K562 (cell line): ENCODE results near the gene RPL10A. TPM values are rescaled to one million over a fixed set of nuclear protein-coding genes. Genes with fewer than 3 reads are reported as not detected.
"Not testable (repeated sequence)": the region's sequence is repeated elsewhere in the genome, so short reads cannot be mapped to it uniquely, and the experiment has no call there.

Experiments used
- ATAC-seq: fragments of 200-7000 bp; cut with Tn5 transposase; 3 replicates; pipeline ENCODE4 v1.9.1; 2020; ENCODE audit warnings: moderate library complexity
- BruUV-seq: library from RNA; stranded (reverse); fragments of 400-500 nt; replicated peaks from 2 replicates; lab custom pipeline; 2021; lab: Mats Ljungman, UMichigan
- CTCF ChIA-PET: fragments of 300-600 bp; formaldehyde crosslinking; extraction: SDS; loops from one replicate; lab custom pipeline; 2021; ENCODE audit warnings: low intra/inter-chr PET ratio; lab: Yijun Ruan, JAX
- POLR2A ChIA-PET: fragments of 300-600, 350-650 bp; sonication (Branson Sonifier 250); formaldehyde crosslinking; extraction: SDS; loops from one replicate; lab custom pipeline; 2021; ENCODE audit warnings: antibody characterized with exemption, inconsistent platforms; lab: Yijun Ruan, JAX
- DNase-seq, 4 experiments: peaks; one replicate each; pipeline versions ENCODE4 v3.0.0 to v3.0.0-alpha.2; 2011 to 2018; ENCODE audit warnings: low spot score in 3 of 4, mixed read lengths in 3 of 4; ENCODE audit errors: extremely low read depth in 1 of 4
- FAIRE-seq: peaks from 2 replicates; lab custom pipeline; 2011; peaks lifted over from hg19 to GRCh38; lab: Jason Lieb, UNC
- H2AFZ ChIP-seq: 2 replicates; pipeline ENCODE4 v1.6.0; 2011; ENCODE audit warnings: low read depth, low read length, control low read depth, inconsistent platforms
- H3K27ac ChIP-seq: fragments of 200-600 bp; 3 replicates; pipeline ENCODE4 v1.8.0; 2011; ENCODE audit warnings: low read depth, mild to moderate bottlenecking, control low read depth, inconsistent platforms, low read length, moderate library complexity, mixed read lengths; ENCODE audit errors: extremely low read depth
- H3K27me3 ChIP-seq, 2 experiments: fragments of 300-600 bp in 1 of 2; 2 replicates in 1 of 2; 3 replicates in 1 of 2; pipeline versions ENCODE4 v1.6.0 to v1.8.0; 2011; ENCODE audit warnings: inconsistent platforms in 2 of 2, low read length in 2 of 2, mild to moderate bottlenecking in 1 of 2, mixed read lengths in 1 of 2, moderate library complexity in 1 of 2; ENCODE audit not compliant: control insufficient read depth in 2 of 2, insufficient read depth in 2 of 2
- H3K36me3 ChIP-seq: fragments of 300-600 bp; 3 replicates; pipeline ENCODE4 v1.8.0; 2011; ENCODE audit warnings: mild to moderate bottlenecking, low read length, inconsistent platforms; ENCODE audit not compliant: control insufficient read depth, insufficient read depth
- H3K4me1 ChIP-seq, 2 experiments: fragments of 200-600 bp in 1 of 2; replicated peaks in 1 of 2; 2 replicates in 1 of 2; 3 replicates in 1 of 2; pipeline versions ENCODE4 v1.5.1 to v1.8.0; 2011; ENCODE audit warnings: inconsistent platforms in 2 of 2, low read length in 2 of 2, mild to moderate bottlenecking in 1 of 2, mixed read lengths in 1 of 2, moderate library complexity in 1 of 2; ENCODE audit not compliant: control insufficient read depth in 2 of 2, insufficient read depth in 2 of 2
- H3K4me2 ChIP-seq: 2 replicates; pipeline ENCODE4 v1.6.1; 2011; ENCODE audit warnings: low read length, control low read depth, inconsistent platforms, mixed read lengths; ENCODE audit not compliant: insufficient read depth
- H3K4me3 ChIP-seq: fragments of 200-600 bp; sonication (generic), shearing (Covaris generic); 2 replicates; pipeline ENCODE4 v1.5.1; 2016; ENCODE audit warnings: control low read depth, inconsistent platforms
- H3K79me2 ChIP-seq: fragments of 200-600 bp; 3 replicates; pipeline ENCODE4 v1.8.0; 2011; ENCODE audit warnings: low read length, inconsistent platforms; ENCODE audit not compliant: control insufficient read depth, insufficient read depth
- H3K9ac ChIP-seq, 2 experiments: 2 replicates each; pipeline versions ENCODE4 v1.6.0 to v1.6.1; 2011; ENCODE audit warnings: low read depth in 2 of 2, low read length in 2 of 2, control low read depth in 1 of 2, inconsistent platforms in 1 of 2, mild to moderate bottlenecking in 1 of 2, mixed read lengths in 1 of 2; ENCODE audit not compliant: insufficient read depth in 1 of 2
- H3K9me1 ChIP-seq: one replicate; pipeline ENCODE4 v1.6.0; 2011; ENCODE audit warnings: inconsistent platforms, mild to moderate bottlenecking, low read length, moderate library complexity; ENCODE audit not compliant: control insufficient read depth, insufficient read depth
- H3K9me3 ChIP-seq: replicated peaks from 2 replicates; pipeline ENCODE4 v1.5.1; 2011; ENCODE audit warnings: low read depth, low read length, inconsistent platforms; ENCODE audit not compliant: control insufficient read depth, insufficient read depth
- H4K20me1 ChIP-seq: replicated peaks from 2 replicates; pipeline ENCODE4 v1.6.1; 2011; ENCODE audit warnings: low read length, inconsistent platforms, mixed read lengths; ENCODE audit not compliant: control insufficient read depth, insufficient read depth
- RAD21 ChIP-seq, 2 experiments: fragments of 250-450 bp in 1 of 2; fragments of 450-650 bp in 1 of 2; sonication (Bioruptor Pico) in 1 of 2; formaldehyde crosslinking in 1 of 2; IDR thresholded peaks in 1 of 2; conservative IDR thresholded peaks in 1 of 2; 2 replicates each; pipeline versions ENCODE4 v1.4.0 to v1.8.0; 2020 to 2022; ENCODE audit warnings: mild to moderate bottlenecking in 2 of 2, moderate library complexity in 1 of 2
- WGBS: fragments of 100-300 bp; shearing (Covaris generic); methylation state at CpG from one replicate; pipeline ENCODE4 v1.1.6; 2016; ENCODE audit warnings: low coverage, mixed read lengths; ENCODE audit not compliant: insufficient coverage; ENCODE audit errors: missing lambda C conversion rate; 5-methylcytosine and 5-hydroxymethylcytosine counted together
- in situ Hi-C: fragments of 300-500 bp; cut with MboI; formaldehyde crosslinking; loops from 4 replicates; pipeline ENCODE4 v1.15.0; 2018; ENCODE audit warnings: inconsistent platforms, mixed read lengths
- intact Hi-C: fragments of 100-400 bp; cut with micrococcal nuclease; formaldehyde crosslinking; loops from 2 replicates; pipeline ENCODE4 v1.14.2; 2022
- polyA plus RNA-seq, 8 experiments: library from polyadenylated mRNA; depleted of rRNA in 4 of 8; stranded (reverse) in 5 of 8; unstranded in 3 of 8; fragments of >200 nt; fragmentation: Nextera tagmentation in 2 of 8; fragmentation: Illumina TruSeq in 1 of 8; extraction: Ambion mirVana in 2 of 8; extraction: Trizol in 1 of 8; gene quantifications; 2 replicates each; pipeline versions ENCODE4 v1.2.1 to v1.2.3, GENCODE V29; 2011 to 2014; ENCODE audit warnings: inconsistent platforms in 1 of 8, missing spikeins in 1 of 8
- total RNA-seq, 7 experiments: library from RNA; depleted of rRNA in 6 of 7; stranded (reverse); fragments of >200 nt in 6 of 7; fragmentation: Illumina TruSeq in 2 of 7; extraction: Trizol in 2 of 7; gene quantifications; 2 replicates each; pipeline versions ENCODE4 v1.2.1 to v1.2.3, GENCODE V29; 2011 to 2021; ENCODE audit warnings: low replicate concordance in 1 of 7
- TF ChIP-seq, protein P1 (sequence below), 3 experiments: IDR thresholded peaks in 2 of 3; conservative IDR thresholded peaks in 1 of 3; 2 replicates each; pipeline ENCODE4 v1.5.1; 2011 to 2012; ENCODE audit warnings: low read length in 3 of 3, mild to moderate bottlenecking in 3 of 3, control low read depth in 2 of 3, improper control_type of control experiment in 1 of 3, inconsistent platforms in 1 of 3, low read depth in 1 of 3, mixed read lengths in 1 of 3, moderate library complexity in 1 of 3; ENCODE audit not compliant: insufficient read depth in 2 of 3

The RPL10A gene
- total and polyA plus RNA-seq, 9 of the 15 experiments (the other 6 are each of a cell fraction or from before 2014, with no cell fraction given), result 1,589 to 3,237 (median 2,116) TPM

DNA sequence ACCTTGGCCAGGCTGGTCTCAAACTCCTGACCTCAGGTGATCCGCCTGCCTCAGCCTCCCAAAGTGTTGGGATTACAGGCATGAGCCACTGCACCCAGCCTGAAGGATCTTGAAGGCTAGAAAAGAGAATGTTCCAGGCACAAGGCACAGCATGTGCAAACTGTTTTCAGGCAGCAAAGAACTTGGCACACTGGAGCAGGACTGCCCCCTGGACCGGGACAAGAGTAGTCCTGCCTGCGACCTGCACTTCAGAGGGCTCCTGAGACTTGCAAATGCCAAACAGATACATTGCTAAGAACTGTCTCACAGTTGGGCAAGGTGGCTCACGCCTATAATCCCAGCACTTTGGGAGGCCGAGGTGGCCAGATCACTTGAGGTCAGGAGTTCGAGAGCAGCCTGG is 47.7 kb downstream of the RPL10A start:
- POLR2A ChIA-PET, result interaction anchor here (1.0 kb wide), 1 partner anchor 15 kb away, joined by 3 read pairs; no protein-coding TSS in a partner anchor
- BruUV-seq, intact Hi-C loops, H3K27ac ChIP-seq, H3K9me1 ChIP-seq, DNase-seq, H3K9me3 ChIP-seq, H4K20me1 ChIP-seq, H3K79me2 ChIP-seq, FAIRE-seq, CTCF ChIA-PET, H3K9ac ChIP-seq, H3K36me3 ChIP-seq, H3K4me2 ChIP-seq, H2AFZ ChIP-seq, H3K4me1 ChIP-seq, in situ Hi-C loops, H3K4me3 ChIP-seq: not testable (repeated sequence)
- ATAC-seq, result peak; percentile 50
- 8% methylated on average over 6 of the region's 6 CpGs for WGBS
- H3K27me3 ChIP-seq, result peaks cover 15 to 33% of the 10 kb centered on the region in 2 experiments; a peak in 4 of 5 replicates
- TF ChIP-seq, protein P1, sequence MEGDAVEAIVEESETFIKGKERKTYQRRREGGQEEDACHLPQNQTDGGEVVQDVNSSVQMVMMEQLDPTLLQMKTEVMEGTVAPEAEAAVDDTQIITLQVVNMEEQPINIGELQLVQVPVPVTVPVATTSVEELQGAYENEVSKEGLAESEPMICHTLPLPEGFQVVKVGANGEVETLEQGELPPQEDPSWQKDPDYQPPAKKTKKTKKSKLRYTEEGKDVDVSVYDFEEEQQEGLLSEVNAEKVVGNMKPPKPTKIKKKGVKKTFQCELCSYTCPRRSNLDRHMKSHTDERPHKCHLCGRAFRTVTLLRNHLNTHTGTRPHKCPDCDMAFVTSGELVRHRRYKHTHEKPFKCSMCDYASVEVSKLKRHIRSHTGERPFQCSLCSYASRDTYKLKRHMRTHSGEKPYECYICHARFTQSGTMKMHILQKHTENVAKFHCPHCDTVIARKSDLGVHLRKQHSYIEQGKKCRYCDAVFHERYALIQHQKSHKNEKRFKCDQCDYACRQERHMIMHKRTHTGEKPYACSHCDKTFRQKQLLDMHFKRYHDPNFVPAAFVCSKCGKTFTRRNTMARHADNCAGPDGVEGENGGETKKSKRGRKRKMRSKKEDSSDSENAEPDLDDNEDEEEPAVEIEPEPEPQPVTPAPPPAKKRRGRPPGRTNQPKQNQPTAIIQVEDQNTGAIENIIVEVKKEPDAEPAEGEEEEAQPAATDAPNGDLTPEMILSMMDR (IDR thresholded peaks at IDR 0.05 in 2 of 3, conservative IDR thresholded peaks at IDR 0.05 in 1 of 3; ENCODE audit: insufficient read depth in 2 of 3, low read depth in 1 of 3, low read length in 3 of 3), result peak in 1 of 3 experiments; percentile 31; a peak in 1 of 6 replicates
- peak in 1 of 2 experiments; percentile 40; a peak in 1 of 4 replicates for TF ChIP-seq RAD21 (CRISPR knock-in tag; conservative IDR thresholded peaks at IDR 0.05 in 1 of 2, IDR thresholded peaks at IDR 0.05 in 1 of 2)
